Stimulated activated CD4-positive, alpha-beta T cell treated with anti-CD3 and anti-CD28 coated beads, Interleukin-1b, Interleukin-23, amount 100 ng/mL, for 4 hours (primary cell): ENCODE results near the gene PDCD2L.
A peak's percentile ranks its signal among the peaks of the same experiment; 100 is the strongest.
"Not testable (repeated sequence)": the region's sequence is repeated elsewhere in the genome, so short reads cannot be mapped to it uniquely, and the experiment has no call there.

Experiments
- DNase-seq, 2 donors: peaks; one replicate each; pipeline ENCODE4 v3.0.0-alpha.2; 2020; ENCODE audit warnings: low read depth in 2 of 2

PDCD2L gene

GRCh38 chr19:34404109-34404909 lies at the start of gene PDCD2L:
Gene PDCD2L, plus strand, starts transcription at chr19:34404399. Its CDS starts 32 bp downstream, at chr19:34404431.
- peak; percentile 93 to 94 for DNase-seq

GRCh38 chr19:34355201-34355600 lies 49.0 kb upstream of the PDCD2L start:
- no peak for DNase-seq

- DNase-seq: no peak
Observed at GRCh38 chr19:34356875-34357274, 47.3 kb upstream of the PDCD2L start.

GRCh38 chr19:34357431-34357830 lies 46.8 kb upstream of the PDCD2L start:
- DNase-seq: no peak

- peak; percentile 89 to 97 for DNase-seq
Observed at GRCh38 chr19:34359140-34359953, 44.9 kb upstream of the PDCD2L start.

GRCh38 chr19:34359954-34360315 lies 44.3 kb upstream of the PDCD2L start:
- no peak for DNase-seq

- DNase-seq: no peak
Observed at GRCh38 chr19:34360354-34360909, 43.8 kb upstream of the PDCD2L start.

GRCh38 chr19:34362679-34363069 lies 41.5 kb upstream of the PDCD2L start:
- no peak for DNase-seq

- DNase-seq: no peak
Observed at GRCh38 chr19:34363094-34363493, 41.1 kb upstream of the PDCD2L start.

GRCh38 chr19:34363930-34364329 lies 40.3 kb upstream of the PDCD2L start:
- DNase-seq: no peak

- DNase-seq: no peak
Observed at GRCh38 chr19:34364462-34364829, 39.8 kb upstream of the PDCD2L start.

- DNase-seq: peak; percentile 62 to 74
Observed at GRCh38 chr19:34364830-34365462, 39.3 kb upstream of the PDCD2L start, which contains the start of gene GPI. Gene GPI, plus strand, starts transcription at chr19:34365196. Its CDS starts 71 bp downstream, at chr19:34365267.

GRCh38 chr19:34365463-34366401 lies 38.5 kb upstream of the PDCD2L start:
- peak in 1 of 2 donors; percentile 24 for DNase-seq

- DNase-seq: no peak
Observed at GRCh38 chr19:34366738-34367623, 37.2 kb upstream of the PDCD2L start.

GRCh38 chr19:34367624-34367957 lies 36.6 kb upstream of the PDCD2L start:
- no peak for DNase-seq

- DNase-seq: no peak
Observed at GRCh38 chr19:34368338-34368737, 35.9 kb upstream of the PDCD2L start.

GRCh38 chr19:34369166-34369565 lies 35.0 kb upstream of the PDCD2L start:
- not testable (repeated sequence) for DNase-seq

- DNase-seq: no peak
Observed at GRCh38 chr19:34370117-34370516, 34.1 kb upstream of the PDCD2L start.

- DNase-seq: no peak
Observed at GRCh38 chr19:34370983-34371382, 33.2 kb upstream of the PDCD2L start.
